MCF 10A (cell line): ENCODE measurements around the gene MAGI1. TPM values are rescaled to one million over a fixed set of nuclear protein-coding genes. Genes with fewer than 3 reads are reported as not detected.

Experiments used
- BruUV-seq: library from RNA; stranded (reverse); fragments of 400-500 nt; replicated peaks from 2 replicates; lab custom pipeline; 2021; lab: Mats Ljungman, UMichigan
- CTCF ChIA-PET: fragments of 300-600 bp; sonication (Branson Sonifier 250); formaldehyde crosslinking; extraction: SDS; loops from one replicate; lab custom pipeline; 2021; ENCODE audit warnings: antibody characterized with exemption, inconsistent platforms; lab: Yijun Ruan, JAX
- POLR2A ChIA-PET: fragments of 300-600, 350-650 bp; sonication (Branson Sonifier 250); formaldehyde crosslinking; extraction: SDS; loops from one replicate; lab custom pipeline; 2020; ENCODE audit warnings: antibody characterized with exemption, inconsistent platforms; lab: Yijun Ruan, JAX
- DNase-seq: peaks from one replicate; pipeline ENCODE4 v3.0.0-alpha.2; 2018; ENCODE audit not compliant: unreplicated experiment
- H3K27ac Mint-ChIP-seq: one replicate; pipeline ENCODE4 v1.8.0; 2022; ENCODE audit warnings: mild to moderate bottlenecking, low read depth, mixed read lengths; ENCODE audit not compliant: unreplicated experiment
- H3K27me3 Mint-ChIP-seq: one replicate; pipeline ENCODE4 v1.8.0; 2022; ENCODE audit warnings: mixed read lengths; ENCODE audit not compliant: insufficient read depth, unreplicated experiment
- H3K36me3 Mint-ChIP-seq: one replicate; pipeline ENCODE4 v1.8.0; 2022; ENCODE audit warnings: mild to moderate bottlenecking, moderate library complexity, mixed read lengths; ENCODE audit not compliant: insufficient read depth, unreplicated experiment
- H3K4me1 Mint-ChIP-seq: one replicate; pipeline ENCODE4 v1.8.0; 2022; ENCODE audit warnings: mixed read lengths; ENCODE audit not compliant: insufficient read depth, unreplicated experiment
- H3K4me3 Mint-ChIP-seq: one replicate; pipeline ENCODE4 v1.8.0; 2022; ENCODE audit warnings: mild to moderate bottlenecking, moderate library complexity, mixed read lengths; ENCODE audit not compliant: unreplicated experiment
- H3K9me3 Mint-ChIP-seq: one replicate; pipeline ENCODE4 v1.8.0; 2022; ENCODE audit warnings: mixed read lengths; ENCODE audit not compliant: unreplicated experiment
- intact Hi-C: fragments of 100-400 bp; cut with micrococcal nuclease; formaldehyde crosslinking; loops from 2 replicates; pipeline ENCODE4 v1.14.1; 2022
- total RNA-seq: library from RNA; stranded (reverse); gene quantifications from 2 replicates; pipeline ENCODE4 v1.2.3, GENCODE V29; 2022
- TF ChIP-seq, protein P1 (sequence below): fragments of 200-600 bp; IDR thresholded peaks from one replicate; pipeline ENCODE4 v1.8.0; 2022; ENCODE audit warnings: antibody characterized with exemption, mild to moderate bottlenecking; ENCODE audit not compliant: unreplicated experiment

MAGI1 gene
- total RNA-seq, 1 experiment from 2014 or later: 6.2 TPM

GRCh38 chr3:65971293-65972252 is 67.1 kb downstream of the MAGI1 start:
- BruUV-seq: no TSS peak
- Mint-ChIP-seq H3K4me3 (no peak overlapping the region), H3K4me1 (peaks cover 5% of the 10 kb centered on the region), H3K9me3 (no peaks in the 10 kb centered on the region), H3K36me3 (no peaks in the 10 kb centered on the region), H3K27me3 (no peaks in the 10 kb centered on the region), H3K27ac (no peak overlapping the region)
- intact Hi-C loops: no loop called here
- TF ChIP-seq, protein P1, sequence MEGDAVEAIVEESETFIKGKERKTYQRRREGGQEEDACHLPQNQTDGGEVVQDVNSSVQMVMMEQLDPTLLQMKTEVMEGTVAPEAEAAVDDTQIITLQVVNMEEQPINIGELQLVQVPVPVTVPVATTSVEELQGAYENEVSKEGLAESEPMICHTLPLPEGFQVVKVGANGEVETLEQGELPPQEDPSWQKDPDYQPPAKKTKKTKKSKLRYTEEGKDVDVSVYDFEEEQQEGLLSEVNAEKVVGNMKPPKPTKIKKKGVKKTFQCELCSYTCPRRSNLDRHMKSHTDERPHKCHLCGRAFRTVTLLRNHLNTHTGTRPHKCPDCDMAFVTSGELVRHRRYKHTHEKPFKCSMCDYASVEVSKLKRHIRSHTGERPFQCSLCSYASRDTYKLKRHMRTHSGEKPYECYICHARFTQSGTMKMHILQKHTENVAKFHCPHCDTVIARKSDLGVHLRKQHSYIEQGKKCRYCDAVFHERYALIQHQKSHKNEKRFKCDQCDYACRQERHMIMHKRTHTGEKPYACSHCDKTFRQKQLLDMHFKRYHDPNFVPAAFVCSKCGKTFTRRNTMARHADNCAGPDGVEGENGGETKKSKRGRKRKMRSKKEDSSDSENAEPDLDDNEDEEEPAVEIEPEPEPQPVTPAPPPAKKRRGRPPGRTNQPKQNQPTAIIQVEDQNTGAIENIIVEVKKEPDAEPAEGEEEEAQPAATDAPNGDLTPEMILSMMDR: no peak
- DNase-seq: no peak
- CTCF ChIA-PET: no interaction called here
- POLR2A ChIA-PET: interaction anchor here (0.7 kb wide), 1 partner anchor 15 kb away, joined by 3 read pairs; no protein-coding TSS in a partner anchor

- DNase-seq: no peak
- Mint-ChIP-seq H3K4me3 (no peak overlapping the region), H3K4me1 (peaks cover 13% of the 10 kb centered on the region), H3K36me3 (no peaks in the 10 kb centered on the region), H3K27ac (no peak overlapping the region), H3K27me3 (no peaks in the 10 kb centered on the region), H3K9me3 (no peaks in the 10 kb centered on the region)
- ChIA-PET CTCF (interaction anchor here (0.6 to 1.3 kb wide), 2 partner anchors 25 to 235 kb away, joined by 3 to 5 read pairs; no protein-coding TSS in a partner anchor), POLR2A (interaction anchor here (0.5 kb wide), 1 partner anchor 1666 kb away, joined by 3 read pairs; no protein-coding TSS in a partner anchor)
- intact Hi-C loops: no loop called here
- TF ChIP-seq, protein P1: no peak
- BruUV-seq: no TSS peak
These were observed 69.7 kb downstream of the MAGI1 start for GRCh38 chr3:65968996-65969395.

- Mint-ChIP-seq H3K27me3 (no peaks in the 10 kb centered on the region), H3K27ac (no peak overlapping the region), H3K36me3 (no peaks in the 10 kb centered on the region), H3K4me1 (peaks cover 22% of the 10 kb centered on the region), H3K4me3 (no peak overlapping the region), H3K9me3 (no peaks in the 10 kb centered on the region)
- ChIA-PET POLR2A (no interaction called here), CTCF (interaction anchor here (0.5 kb wide), 1 partner anchor 123 kb away, joined by 3 read pairs; no protein-coding TSS in a partner anchor)
- no peak for DNase-seq
- intact Hi-C loops: no loop called here
- no TSS peak for BruUV-seq
- TF ChIP-seq, protein P1: no peak
These were observed 71.3 kb downstream of the MAGI1 start for GRCh38 chr3:65967451-65967850.

GRCh38 chr3:65964838-65965237 is 73.9 kb downstream of the MAGI1 start:
- peaks cover 23% of the 10 kb centered on the region for H3K4me1 Mint-ChIP-seq
- H3K9me3 Mint-ChIP-seq: no peaks in the 10 kb centered on the region
- intact Hi-C loops: loop anchor here (2.0 to 5.0 kb wide), 2 partner anchors 32 to 72 kb away; partner anchors contain the start of gene MAGI1
- H3K27me3 Mint-ChIP-seq: no peaks in the 10 kb centered on the region
- no peaks in the 10 kb centered on the region for H3K36me3 Mint-ChIP-seq
- TF ChIP-seq, protein P1: no peak
- CTCF ChIA-PET: interaction anchor here (0.8 kb wide), 2 partner anchors 75 to 181 kb away, joined by 3 to 4 read pairs; no protein-coding TSS in a partner anchor
- no peak for DNase-seq
- no TSS peak for BruUV-seq
- no peak overlapping the region for H3K4me3 Mint-ChIP-seq
- POLR2A ChIA-PET: no interaction called here
- peak overlapping the region; percentile 37 for H3K27ac Mint-ChIP-seq
